Cardiac muscle cell (in vitro differentiated cells and primary cell): ENCODE results near the gene CIBAR2. TPM values are rescaled to one million over a fixed set of nuclear protein-coding genes. Genes with fewer than 3 reads are reported as not detected.

ENCODE experiments used
- DNase-seq, 2 donors: peaks; one replicate each; pipeline versions ENCODE4 v3.0.0 to v3.0.0-alpha.2; 2010 to 2017; ENCODE audit warnings: low read depth in 1 of 2, low spot score in 1 of 2
- H3K27ac ChIP-seq: fragments of 200-600 bp; sonication (generic); 2 replicates; pipeline ENCODE4 v1.5.1; 2016
- H3K27me3 ChIP-seq: fragments of 200-600 bp; sonication (generic); 2 replicates; pipeline ENCODE4 v1.6.0; 2016; ENCODE audit warnings: control low read depth
- H3K36me3 ChIP-seq: fragments of 200-600 bp; sonication (generic); 2 replicates; pipeline ENCODE4 v1.5.1; 2016; ENCODE audit warnings: control low read depth
- H3K4me1 ChIP-seq: fragments of 200-600 bp; sonication (generic); 2 replicates; pipeline ENCODE4 v1.8.1; 2017; ENCODE audit warnings: low read depth, mild to moderate bottlenecking, mixed run types
- H3K4me3 ChIP-seq: fragments of 200-600 bp; sonication (generic); 2 replicates; pipeline ENCODE4 v1.5.1; 2016; ENCODE audit warnings: mild to moderate bottlenecking
- H3K9me3 ChIP-seq: fragments of 200-600 bp; sonication (generic); 2 replicates; pipeline ENCODE4 v1.5.1; 2017; ENCODE audit warnings: low read depth, mild to moderate bottlenecking, control low read depth
- CTCF ChIP-seq: IDR thresholded peaks from 2 replicates; pipeline ENCODE4 v1.5.1; 2012; ENCODE audit warnings: low read depth, mild to moderate bottlenecking, low read length
- polyA plus RNA-seq: library from polyadenylated mRNA; unstranded; fragments of >200 nt; fragmentation: Nextera tagmentation; extraction: Ambion mirVana; gene quantifications from 2 replicates; pipeline ENCODE4 v1.2.1, GENCODE V29; 2016
- total RNA-seq: library from RNA; depleted of rRNA; stranded (reverse); fragments of >200 nt; gene quantifications from 2 replicates; pipeline ENCODE4 v1.2.3, GENCODE V29; 2016

Gene CIBAR2
- total and polyA plus RNA-seq, 2 experiments from 2014 or later, result not detected

- Histone ChIP-seq H3K36me3 (no peaks in the 10 kb centered on the region), H3K4me1 (peaks cover 27% of the 10 kb centered on the region), H3K9me3 (no peaks in the 10 kb centered on the region), H3K4me3 (no peak overlapping the region), H3K27ac (peak overlapping the region; percentile 72), H3K27me3 (no peaks in the 10 kb centered on the region)
- no peak for TF ChIP-seq CTCF
- DNase-seq, result no peak
Measured at GRCh38 chr16:85092309-85092708, 20.0 kb downstream of the CIBAR2 start.

- no peaks in the 10 kb centered on the region for H3K36me3 ChIP-seq
- H3K27me3 ChIP-seq, result no peaks in the 10 kb centered on the region
- no peak overlapping the region for H3K4me3 ChIP-seq
- TF ChIP-seq CTCF, result no peak
- no peaks in the 10 kb centered on the region for H3K9me3 ChIP-seq
- H3K27ac ChIP-seq, result peak overlapping the region; percentile 72
- peak in 1 of 2 donors; percentile 73 for DNase-seq
- H3K4me1 ChIP-seq, result peaks cover 27% of the 10 kb centered on the region
Measured at GRCh38 chr16:85091522-85091910, 20.8 kb downstream of the CIBAR2 start.

- Histone ChIP-seq H3K9me3 (no peaks in the 10 kb centered on the region), H3K27me3 (no peaks in the 10 kb centered on the region)
Measured at GRCh38 chr16:85090873-85091521, 21.3 kb downstream of the CIBAR2 start.

GRCh38 chr16:85090181-85090580 is 22.1 kb downstream of the CIBAR2 start:
- peak in 1 of 2 donors; percentile 62 for DNase-seq
- H3K4me1 ChIP-seq, result peaks cover 37% of the 10 kb centered on the region
- H3K9me3 ChIP-seq, result no peaks in the 10 kb centered on the region
- no peaks in the 10 kb centered on the region for H3K27me3 ChIP-seq
- TF ChIP-seq CTCF, result no peak
- no peak overlapping the region for H3K4me3 ChIP-seq
- H3K36me3 ChIP-seq, result no peaks in the 10 kb centered on the region
- peak overlapping the region; percentile 72 for H3K27ac ChIP-seq

More at GRCh38 chr16:85090873-85091521, 21.3 kb downstream of the CIBAR2 start:
- Histone ChIP-seq H3K4me1 (peaks cover 29% of the 10 kb centered on the region), H3K27ac (peak overlapping the region; percentile 72), H3K4me3 (no peak overlapping the region), H3K36me3 (no peaks in the 10 kb centered on the region)
- peak in 1 of 2 donors; percentile 54 for DNase-seq
- no peak for TF ChIP-seq CTCF

- TF ChIP-seq CTCF, result no peak
- DNase-seq, result peak; percentile 41 to 70
- Histone ChIP-seq H3K36me3 (no peaks in the 10 kb centered on the region), H3K4me1 (peaks cover 38% of the 10 kb centered on the region), H3K9me3 (no peaks in the 10 kb centered on the region), H3K27ac (peak overlapping the region; percentile 18), H3K4me3 (no peak overlapping the region), H3K27me3 (no peaks in the 10 kb centered on the region)
Measured at GRCh38 chr16:85089525-85089924, 22.7 kb downstream of the CIBAR2 start.
